ENCODE results near the gene LALBA.

- no peak for TF ChIP-seq CTCF (IDR thresholded peaks at IDR 0.05; ENCODE audit: low read depth, low read length)
- no peak for TF ChIP-seq EZH2phosphoT487 (IDR thresholded peaks at IDR 0.05; ENCODE audit: low read depth)
Observed at GRCh38 chr12:48567731-48568130, 2.1 kb downstream of the LALBA start.
